Thyroid gland (tissue), 4 donors: ENCODE data around the gene DOCK10. TPM values are rescaled to one million over a fixed set of nuclear protein-coding genes. Genes with fewer than 3 reads are reported as not detected.

Source experiments
- DNase-seq, 2 donors: peaks; one replicate each; pipeline ENCODE4 v3.0.0-alpha.2; 2019
- H3K27ac ChIP-seq, 3 donors: fragments of 200-600 bp; sonication (generic); 1 replicate in 2 of 3; 2 replicates in 1 of 3; pipeline ENCODE4 v1.5.1; 2016 to 2019; ENCODE audit warnings: mild to moderate bottlenecking in 1 of 3, moderate library complexity in 1 of 3
- H3K27me3 ChIP-seq: fragments of 200-600 bp; sonication (generic); one replicate; pipeline ENCODE4 v1.5.1; 2019
- H3K36me3 ChIP-seq, 2 donors: fragments of 200-600 bp; sonication (generic); one replicate each; pipeline ENCODE4 v1.5.1; 2016 to 2019
- H3K4me1 ChIP-seq, 2 donors: fragments of 200-600 bp; sonication (generic); one replicate each; pipeline ENCODE4 v1.5.1; 2017 to 2019
- H3K4me3 ChIP-seq, 3 donors: fragments of 200-600 bp; sonication (generic); replicated peaks in 1 of 3; 1 replicate in 2 of 3; 2 replicates in 1 of 3; pipeline ENCODE4 v1.5.1; 2016; ENCODE audit warnings: mild to moderate bottlenecking in 1 of 3
- H3K9me3 ChIP-seq: fragments of 200-600 bp; sonication (generic); one replicate; pipeline ENCODE4 v1.5.1; 2017
- CTCF ChIP-seq, 6 experiments: fragments of 200-600 bp in 3 of 6; fragments of 450-650 bp in 3 of 6; sonication (generic) in 3 of 6; IDR thresholded peaks; one replicate each; pipeline ENCODE4 v1.5.1; 2016 to 2019; ENCODE audit warnings: antibody characterized with exemption in 6 of 6, mild to moderate bottlenecking in 2 of 6, inconsistent platforms in 1 of 6, moderate library complexity in 1 of 6
- POLR2A ChIP-seq, 2 donors: fragments of 450-650 bp; IDR thresholded peaks; one replicate each; pipeline ENCODE4 v1.6.1; 2017; ENCODE audit warnings: antibody characterized with exemption in 2 of 2, mild to moderate bottlenecking in 2 of 2, moderate library complexity in 1 of 2
- WGBS, 2 donors: methylation state at CpG; one replicate each; pipeline ENCODE4 v1.1.5; 2017; 5-methylcytosine and 5-hydroxymethylcytosine counted together
- intact Hi-C: fragments of 100-400 bp; cut with DNase I; formaldehyde crosslinking; loops from one replicate; pipeline ENCODE4 v1.15.1; 2023
- total RNA-seq, 4 donors: library from RNA; depleted of rRNA; stranded (reverse); fragments of >200 nt; gene quantifications; one replicate each; pipeline ENCODE4 v1.2.3, GENCODE V29; 2016

DOCK10 gene
- total RNA-seq, 4 donors from 2014 or later: 4.6 to 8.9 (median 7.1) TPM

GRCh38 chr2:224774735-224775134 lies 267.5 kb downstream of the DOCK10 start:
- Histone ChIP-seq H3K4me3 (no peak overlapping the region), H3K4me1 (peaks cover 0 to 10% of the 10 kb centered on the region in 2 donors), H3K27ac (no peak overlapping the region), H3K27me3 (no peaks in the 10 kb centered on the region), H3K36me3 (no peaks in the 10 kb centered on the region), H3K9me3 (no peaks in the 10 kb centered on the region)
- no peak for DNase-seq
- TF ChIP-seq CTCF (IDR thresholded peaks at IDR 0.05) (no peak), POLR2A (IDR thresholded peaks at IDR 0.05) (no peak)
- intact Hi-C loops: loop anchor here (10.0 kb wide), 1 partner anchor 420 kb away; no protein-coding TSS in a partner anchor
- 95% methylated on average over 15 of the region's 15 CpGs for WGBS, 2 donors

GRCh38 chr2:224772494-224772893 lies 269.8 kb downstream of the DOCK10 start:
- peaks cover 0 to 10% of the 10 kb centered on the region in 2 donors for H3K4me1 ChIP-seq
- TF ChIP-seq POLR2A (IDR thresholded peaks at IDR 0.05) (no peak), CTCF (IDR thresholded peaks at IDR 0.05) (no peak)
- no peak overlapping the region for H3K27ac ChIP-seq
- intact Hi-C loops: loop anchor here (10.0 kb wide), 1 partner anchor 418 kb away; no protein-coding TSS in a partner anchor
- H3K36me3 ChIP-seq: no peaks in the 10 kb centered on the region
- 89 to 91% methylated on average over 1 of the region's 1 CpG for WGBS, 2 donors
- H3K4me3 ChIP-seq: no peak overlapping the region
- no peaks in the 10 kb centered on the region for H3K9me3 ChIP-seq
- no peaks in the 10 kb centered on the region for H3K27me3 ChIP-seq
- DNase-seq: no peak

GRCh38 chr2:224769489-224769888 lies 272.8 kb downstream of the DOCK10 start:
- TF ChIP-seq CTCF (IDR thresholded peaks at IDR 0.05): no peak
- TF ChIP-seq POLR2A (IDR thresholded peaks at IDR 0.05): no peak
- DNase-seq: no peak
- no peaks in the 10 kb centered on the region for H3K9me3 ChIP-seq
- no peaks in the 10 kb centered on the region for H3K27me3 ChIP-seq
- no peak overlapping the region for H3K4me3 ChIP-seq
- no peaks in the 10 kb centered on the region for H3K36me3 ChIP-seq
- WGBS, 2 donors: 76 to 77% methylated on average over 6 of the region's 6 CpGs
- intact Hi-C loops: no loop called here
- H3K4me1 ChIP-seq: no peaks in the 10 kb centered on the region
- no peak overlapping the region for H3K27ac ChIP-seq

GRCh38 chr2:224764565-224765236 lies 277.6 kb downstream of the DOCK10 start:
- WGBS, 2 donors: 94 to 99% methylated on average over 2 of the region's 2 CpGs

More at GRCh38 chr2:224764565-224765236, 277.6 kb downstream of the DOCK10 start:
- Histone ChIP-seq H3K4me1 (no peaks in the 10 kb centered on the region), H3K36me3 (no peaks in the 10 kb centered on the region), H3K4me3 (no peak overlapping the region), H3K27me3 (no peaks in the 10 kb centered on the region), H3K27ac (no peak overlapping the region), H3K9me3 (no peaks in the 10 kb centered on the region)
- DNase-seq: no peak
- intact Hi-C loops: no loop called here
- TF ChIP-seq CTCF (IDR thresholded peaks at IDR 0.05): no peak
- no peak for TF ChIP-seq POLR2A (IDR thresholded peaks at IDR 0.05)
